ENCODE measurements around the gene TMEM158. TPM values are rescaled to one million over a fixed set of nuclear protein-coding genes. Genes with fewer than 3 reads are reported as not detected.

TMEM158 gene
- total RNA-seq (1 to 10 TPM in 3 of 9 donors, under 1 TPM in 6; 0.31 to 3.3 (median 0.62) TPM), polyA plus RNA-seq (under 1 TPM; 0.40 to 0.57 TPM)
- long read RNA-seq, donor 1, partial matches to known transcripts: 0 of 3 reads
- long read RNA-seq, donor 1, other reads (novel, unspliced or antisense): 0 of 3 reads
- long read RNA-seq, donor 2: 0 reads
- long read RNA-seq, donor 3, partial matches to known transcripts: 0 of 2 reads
- long read RNA-seq, donor 3, other reads (novel, unspliced or antisense): 0 of 2 reads

DNA sequence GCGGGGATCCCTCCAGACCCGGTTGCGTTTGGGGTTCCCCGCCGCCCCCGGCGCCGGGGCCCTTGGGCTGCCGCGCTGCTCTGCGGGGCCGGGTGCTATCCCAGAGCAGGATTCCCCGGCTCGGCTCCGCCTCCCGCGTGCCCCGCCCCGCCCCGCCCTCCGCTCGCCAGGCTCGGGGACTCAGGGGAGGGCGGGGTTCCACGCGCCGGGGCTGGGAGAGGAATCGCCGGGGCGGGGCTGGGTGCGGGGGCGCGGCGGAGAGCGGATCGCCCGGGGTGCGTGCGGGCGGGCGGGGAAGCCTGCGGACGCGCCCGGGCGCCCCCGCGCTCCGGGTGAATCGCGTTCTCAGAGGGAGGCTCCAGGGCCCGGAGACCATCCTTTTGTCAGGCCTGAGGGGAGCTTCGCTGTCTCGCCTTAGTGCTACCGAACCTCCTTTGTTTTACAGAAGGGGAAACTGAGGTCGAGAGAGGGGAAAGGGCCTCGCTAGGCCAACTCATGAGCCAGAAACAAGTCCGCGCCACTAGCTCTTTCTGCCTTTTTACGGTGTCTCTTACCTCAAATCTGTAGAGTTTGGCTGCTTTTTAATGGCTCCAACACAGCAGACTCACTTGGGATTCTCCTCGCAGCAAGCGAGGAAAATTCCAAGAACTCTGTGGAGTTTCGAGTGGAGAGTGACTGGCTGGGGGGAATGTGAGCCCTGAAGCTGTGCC is at the start of gene TMEM158:
TSS of gene TMEM158 (minus strand) at position 82 of the 710 bp plus-strand sequence. CDS start 260 bp downstream, outside the sequence.
- Histone ChIP-seq H3K27ac (peak within 1 kb of the TSS in 1 of 12 donors; percentile 6), H3K9me3 (no peaks in the 10 kb centered on the region), H3K4me3 (peak within 1 kb of the TSS; percentile 21 to 71 (median 48)), H3K36me3 (no peaks in the 10 kb centered on the region), H3K27me3 (peaks cover 0 to 77% (median 18%) of the 10 kb centered on the region in 9 donors), H3K4me1 (peaks cover 0 to 16% (median 5%) of the 10 kb centered on the region in 12 donors)
- intact Hi-C loops (cut with DNase I): loop anchor here in 6 of 10 donors (5.0 to 10.0 kb wide), 4 partner anchors 268 to 428 kb away; no protein-coding TSS in a partner anchor
- DNase-seq: peak; percentile 80 to 91 (median 83)
- WGBS, 4 donors: 4 to 17% (median 7%) methylated on average over 12 to 63 of the region's 63 CpGs
- TF ChIP-seq POLR2A (IDR thresholded peaks at IDR 0.05): no peak
- no peak for TF ChIP-seq CTCF (IDR thresholded peaks at IDR 0.05)
- ATAC-seq: peak; percentile 66 to 95 (median 92)

DNA sequence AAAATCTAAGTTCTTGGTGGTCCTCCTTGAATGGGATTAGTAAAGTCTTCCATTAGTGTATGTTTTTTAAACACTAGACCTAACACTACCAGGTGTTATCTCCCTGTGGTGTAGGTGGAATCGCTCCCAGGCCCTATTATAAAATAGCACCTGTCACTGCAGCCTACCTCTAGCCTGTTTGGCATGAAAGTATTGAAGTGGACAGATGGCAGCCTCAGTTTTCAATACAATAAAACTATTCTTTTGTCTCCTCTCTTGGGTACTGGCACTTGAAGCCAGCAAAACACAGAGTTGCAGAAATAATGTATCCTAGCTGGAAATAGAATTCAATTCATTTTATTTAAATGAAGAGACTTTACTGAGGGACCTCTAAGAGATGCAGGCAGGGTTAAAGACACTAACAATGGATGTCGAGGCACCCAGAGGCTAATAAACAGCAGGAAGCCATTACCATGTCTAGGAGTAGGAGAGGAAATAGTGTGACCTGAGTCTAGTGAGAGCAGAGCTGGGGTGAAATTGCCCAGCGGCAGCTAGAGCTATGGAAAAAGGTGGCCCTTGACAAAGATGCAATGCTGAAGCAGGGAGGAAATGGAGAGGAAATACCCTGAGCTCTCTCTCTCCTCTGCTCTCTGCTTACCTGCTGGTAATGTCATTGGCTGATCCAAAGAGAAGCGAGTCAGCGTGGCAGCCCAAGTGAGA is 49.1 kb upstream of the TMEM158 start:
- no peak for ATAC-seq
- H3K9me3 ChIP-seq: peaks cover 0 to 33% (median 13%) of the 10 kb centered on the region in 12 donors
- intact Hi-C loops (cut with DNase I): no loop called here
- H3K36me3 ChIP-seq: no peaks in the 10 kb centered on the region
- 39 to 53% (median 43%) methylated on average over 5 of the region's 5 CpGs for whole genome bisulfite sequencing, 4 donors
- no peak overlapping the region for H3K4me3 ChIP-seq
- peaks cover 0 to 8% (median 0%) of the 10 kb centered on the region in 12 donors for H3K4me1 ChIP-seq
- DNase-seq: no peak
- H3K27me3 ChIP-seq: peaks cover 0 to 15% (median 0%) of the 10 kb centered on the region in 9 donors
- TF ChIP-seq POLR2A (IDR thresholded peaks at IDR 0.05) (no peak), CTCF (IDR thresholded peaks at IDR 0.05) (no peak)
- no peak overlapping the region for H3K27ac ChIP-seq

- Histone ChIP-seq H3K27ac (no peak overlapping the region), H3K27me3 (peaks cover 0 to 15% (median 0%) of the 10 kb centered on the region in 9 donors), H3K4me1 (peaks cover 0 to 8% (median 0%) of the 10 kb centered on the region in 12 donors), H3K4me3 (no peak overlapping the region), H3K36me3 (no peaks in the 10 kb centered on the region), H3K9me3 (peaks cover 0 to 27% (median 10%) of the 10 kb centered on the region in 12 donors)
- intact Hi-C loops (cut with DNase I): no loop called here
- ATAC-seq (peak in 1 of 4 donors; percentile 15), DNase-seq (no peak)
- TF ChIP-seq POLR2A (IDR thresholded peaks at IDR 0.05) (no peak), CTCF (IDR thresholded peaks at IDR 0.05) (no peak)
- 53 to 71% (median 62%) methylated on average over 4 of the region's 4 CpGs for WGBS, 4 donors
Observed at GRCh38 chr3:45273681-45274515, 47.8 kb upstream of the TMEM158 start.

All from heart left ventricle (tissue), 16 donors.